CD4-positive, alpha-beta T cell treated with Interferon gamma for 1 hour (primary cell): ENCODE results near the gene DZIP1.

Source experiments
- DNase-seq: peaks from one replicate; pipeline ENCODE4 v3.0.0-alpha.2; 2020

DZIP1 gene

GRCh38 chr13:95541308-95541707, 103.2 kb downstream of the DZIP1 start:
- no peak for DNase-seq

- DNase-seq, result no peak
These were observed 103.6 kb downstream of the DZIP1 start for GRCh38 chr13:95540888-95541287.

GRCh38 chr13:95536632-95537241, 107.8 kb downstream of the DZIP1 start:
- no peak for DNase-seq

GRCh38 chr13:95535243-95535642, 109.3 kb downstream of the DZIP1 start:
- DNase-seq, result no peak

GRCh38 chr13:95533545-95534160, 110.9 kb downstream of the DZIP1 start:
- DNase-seq, result no peak

GRCh38 chr13:95530178-95530577, 114.3 kb downstream of the DZIP1 start:
- DNase-seq, result no peak
